HG03159 (cell line): ENCODE data around the gene SCFD2.
"Not testable (repeated sequence)": the region's sequence is repeated elsewhere in the genome, so short reads cannot be mapped to it uniquely, and the experiment has no call there.

Source experiments
- ATAC-seq: cut with Tn5 transposase; IDR thresholded peaks from one replicate; pipeline ENCODE4 v1.9.1; 2021; ENCODE audit warnings: mild to moderate bottlenecking, moderate library complexity; ENCODE audit not compliant: unreplicated experiment

Gene SCFD2

GRCh38 chr4:53194727-53195126 lies 171.1 kb downstream of the SCFD2 start:
- ATAC-seq = no peak

GRCh38 chr4:53193111-53193510 lies 172.8 kb downstream of the SCFD2 start:
- no peak for ATAC-seq

GRCh38 chr4:53192496-53192895 lies 173.4 kb downstream of the SCFD2 start:
- no peak for ATAC-seq

GRCh38 chr4:53191997-53192396 lies 173.9 kb downstream of the SCFD2 start:
- ATAC-seq = no peak

GRCh38 chr4:53189011-53189410 lies 176.8 kb downstream of the SCFD2 start:
- no peak for ATAC-seq

GRCh38 chr4:53186714-53187358 lies 179.0 kb downstream of the SCFD2 start:
- no peak for ATAC-seq

- ATAC-seq = no peak
Observed at GRCh38 chr4:53185869-53186585, 179.8 kb downstream of the SCFD2 start.

- no peak for ATAC-seq
Observed at GRCh38 chr4:53183754-53184153, 182.1 kb downstream of the SCFD2 start.

GRCh38 chr4:53177751-53178150 lies 188.1 kb downstream of the SCFD2 start:
- not testable (repeated sequence) for ATAC-seq

GRCh38 chr4:53175640-53176039 lies 190.2 kb downstream of the SCFD2 start:
- ATAC-seq = no peak

GRCh38 chr4:53174823-53175222 lies 191.0 kb downstream of the SCFD2 start:
- no peak for ATAC-seq

- ATAC-seq = no peak
Observed at GRCh38 chr4:53173576-53173975, 192.3 kb downstream of the SCFD2 start.

- ATAC-seq = no peak
Observed at GRCh38 chr4:53171797-53172196, 194.1 kb downstream of the SCFD2 start.

- peak; percentile 52 for ATAC-seq
Observed at GRCh38 chr4:53169695-53170617, 195.9 kb downstream of the SCFD2 start.

GRCh38 chr4:53168228-53168627 lies 197.6 kb downstream of the SCFD2 start:
- no peak for ATAC-seq

- ATAC-seq = no peak
Observed at GRCh38 chr4:53162969-53163368, 202.9 kb downstream of the SCFD2 start.

- ATAC-seq = no peak
Observed at GRCh38 chr4:53161787-53162433, 204.0 kb downstream of the SCFD2 start.

GRCh38 chr4:53161051-53161786 lies 204.6 kb downstream of the SCFD2 start:
- no peak for ATAC-seq

GRCh38 chr4:53156896-53157295 lies 209.0 kb downstream of the SCFD2 start:
- ATAC-seq = no peak

- ATAC-seq = no peak
Observed at GRCh38 chr4:53152467-53152866, 213.4 kb downstream of the SCFD2 start.

GRCh38 chr4:53151489-53151788 lies 214.4 kb downstream of the SCFD2 start:
- ATAC-seq = no peak
